GM23248 (cell line): ENCODE data around the gene YAF2.

Experiments
- EZH2 ChIP-seq: fragments of 200-600 bp; sonication (generic); IDR thresholded peaks from 2 replicates; pipeline ENCODE4 v1.6.1; 2018; ENCODE audit warnings: antibody characterized with exemption, mild to moderate bottlenecking; ENCODE audit not compliant: insufficient read depth, poor library complexity, severe bottlenecking
- EZH2phosphoT487 ChIP-seq: fragments of 200-600 bp; sonication (generic); IDR thresholded peaks from 2 replicates; pipeline ENCODE4 v1.6.1; 2018; ENCODE audit warnings: antibody characterized with exemption, moderate library complexity, mild to moderate bottlenecking, low read depth; ENCODE audit not compliant: insufficient read depth

- TF ChIP-seq EZH2 (no peak), EZH2phosphoT487 (no peak)
Measured at GRCh38 chr12:42261708-42262107, 23.7 kb upstream of the YAF2 start.
